8988T (cell line): ENCODE measurements around the gene CLDN20.
"Not testable (repeated sequence)": the region's sequence is repeated elsewhere in the genome, so short reads cannot be mapped to it uniquely, and the experiment has no call there.

Experiments used
- DNase-seq: peaks from one replicate; pipeline ENCODE4 v3.0.0; 2011

CLDN20 gene

GRCh38 chr6:155270561-155271091 lies 6.8 kb downstream of the CLDN20 start:
- DNase-seq, result no peak

- no peak for DNase-seq
Observed at GRCh38 chr6:155271145-155271544, 7.3 kb downstream of the CLDN20 start.

GRCh38 chr6:155272353-155273232 lies 8.8 kb downstream of the CLDN20 start:
- DNase-seq, result no peak

- no peak for DNase-seq
Observed at GRCh38 chr6:155273431-155273830, 9.6 kb downstream of the CLDN20 start.

GRCh38 chr6:155274106-155274505 lies 10.3 kb downstream of the CLDN20 start:
- no peak for DNase-seq

GRCh38 chr6:155274533-155274932 lies 10.7 kb downstream of the CLDN20 start:
- DNase-seq, result no peak

GRCh38 chr6:155275808-155276480 lies 12.1 kb downstream of the CLDN20 start:
- DNase-seq, result no peak

GRCh38 chr6:155276638-155277037 lies 12.8 kb downstream of the CLDN20 start:
- no peak for DNase-seq

GRCh38 chr6:155278319-155279049 lies 14.7 kb downstream of the CLDN20 start:
- DNase-seq, result no peak

GRCh38 chr6:155284775-155285174 lies 21.0 kb downstream of the CLDN20 start:
- DNase-seq, result no peak

GRCh38 chr6:155287762-155288161 lies 23.9 kb downstream of the CLDN20 start:
- no peak for DNase-seq

GRCh38 chr6:155290491-155290890 lies 26.7 kb downstream of the CLDN20 start:
- no peak for DNase-seq

GRCh38 chr6:155291291-155291690 lies 27.5 kb downstream of the CLDN20 start:
- no peak for DNase-seq

- no peak for DNase-seq
Observed at GRCh38 chr6:155292711-155293110, 28.9 kb downstream of the CLDN20 start.

GRCh38 chr6:155297669-155298068 lies 33.9 kb downstream of the CLDN20 start:
- no peak for DNase-seq

GRCh38 chr6:155301867-155302266 lies 38.1 kb downstream of the CLDN20 start:
- DNase-seq, result no peak

- no peak for DNase-seq
Observed at GRCh38 chr6:155303361-155303870, 39.6 kb downstream of the CLDN20 start.

- no peak for DNase-seq
Observed at GRCh38 chr6:155306958-155307357, 43.1 kb downstream of the CLDN20 start.

- no peak for DNase-seq
Observed at GRCh38 chr6:155309150-155309549, 45.3 kb downstream of the CLDN20 start.

- no peak for DNase-seq
Observed at GRCh38 chr6:155310596-155310995, 46.8 kb downstream of the CLDN20 start.

GRCh38 chr6:155311086-155311485 lies 47.3 kb downstream of the CLDN20 start:
- DNase-seq, result no peak

- DNase-seq, result no peak
Observed at GRCh38 chr6:155311583-155311982, 47.8 kb downstream of the CLDN20 start.

GRCh38 chr6:155312950-155313349 lies 49.1 kb downstream of the CLDN20 start:
- DNase-seq, result not testable (repeated sequence)
